GM04503 (cell line): Measurements from ENCODE around the gene NCDN.

Source experiments
- DNase-seq: peaks from one replicate; pipeline ENCODE4 v3.0.0-alpha.2; 2012; ENCODE audit warnings: low read depth

The NCDN gene, protein sequence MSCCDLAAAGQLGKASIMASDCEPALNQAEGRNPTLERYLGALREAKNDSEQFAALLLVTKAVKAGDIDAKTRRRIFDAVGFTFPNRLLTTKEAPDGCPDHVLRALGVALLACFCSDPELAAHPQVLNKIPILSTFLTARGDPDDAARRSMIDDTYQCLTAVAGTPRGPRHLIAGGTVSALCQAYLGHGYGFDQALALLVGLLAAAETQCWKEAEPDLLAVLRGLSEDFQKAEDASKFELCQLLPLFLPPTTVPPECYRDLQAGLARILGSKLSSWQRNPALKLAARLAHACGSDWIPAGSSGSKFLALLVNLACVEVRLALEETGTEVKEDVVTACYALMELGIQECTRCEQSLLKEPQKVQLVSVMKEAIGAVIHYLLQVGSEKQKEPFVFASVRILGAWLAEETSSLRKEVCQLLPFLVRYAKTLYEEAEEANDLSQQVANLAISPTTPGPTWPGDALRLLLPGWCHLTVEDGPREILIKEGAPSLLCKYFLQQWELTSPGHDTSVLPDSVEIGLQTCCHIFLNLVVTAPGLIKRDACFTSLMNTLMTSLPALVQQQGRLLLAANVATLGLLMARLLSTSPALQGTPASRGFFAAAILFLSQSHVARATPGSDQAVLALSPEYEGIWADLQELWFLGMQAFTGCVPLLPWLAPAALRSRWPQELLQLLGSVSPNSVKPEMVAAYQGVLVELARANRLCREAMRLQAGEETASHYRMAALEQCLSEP

GRCh38 chr1:35557611-35558373 is at the start of gene NCDN:
Gene NCDN, plus strand, starts transcription at chr1:35557799. Its CDS starts 392 bp downstream, at chr1:35558191.
- DNase-seq: peak; percentile 81

DNA sequence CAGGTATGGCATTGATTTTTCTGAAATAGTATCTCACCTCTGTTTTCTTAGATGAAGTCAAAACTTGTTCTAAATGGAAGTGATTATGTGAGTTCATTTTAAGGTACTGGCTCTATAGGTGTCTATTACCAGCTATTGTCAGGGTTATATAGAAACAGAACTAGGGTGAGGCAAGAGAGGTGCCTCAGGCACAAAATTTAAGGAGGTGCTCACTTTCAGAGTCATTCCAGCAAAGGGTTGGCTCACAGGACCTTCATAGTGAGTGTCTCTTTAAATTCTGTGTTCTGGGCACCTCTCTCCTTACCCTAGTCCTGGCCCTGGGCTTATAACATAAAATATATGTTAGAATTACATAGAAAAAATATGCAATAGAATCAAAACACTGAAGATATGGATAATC is 49.7 kb upstream of the NCDN start:
- DNase-seq: no peak

DNA sequence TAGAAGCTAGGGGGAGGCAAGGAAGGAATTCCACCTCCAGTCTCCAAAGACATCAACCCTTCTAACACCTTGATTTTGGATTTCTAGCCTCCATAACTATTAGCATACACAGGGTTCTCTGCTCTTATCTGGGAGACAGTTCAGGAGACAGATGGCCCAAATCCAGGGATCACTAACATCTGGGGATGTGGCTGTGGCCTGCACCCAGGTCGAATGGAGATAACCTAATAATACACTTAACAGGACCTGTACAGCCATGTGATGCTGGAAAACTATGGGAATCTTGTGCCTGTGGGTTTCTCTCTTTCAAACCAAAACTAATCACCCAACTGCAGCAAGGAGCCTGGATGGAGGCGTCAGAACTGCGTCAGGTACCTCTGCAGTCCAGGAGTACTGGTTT is 48.0 kb upstream of the NCDN start:
- DNase-seq: no peak

DNA sequence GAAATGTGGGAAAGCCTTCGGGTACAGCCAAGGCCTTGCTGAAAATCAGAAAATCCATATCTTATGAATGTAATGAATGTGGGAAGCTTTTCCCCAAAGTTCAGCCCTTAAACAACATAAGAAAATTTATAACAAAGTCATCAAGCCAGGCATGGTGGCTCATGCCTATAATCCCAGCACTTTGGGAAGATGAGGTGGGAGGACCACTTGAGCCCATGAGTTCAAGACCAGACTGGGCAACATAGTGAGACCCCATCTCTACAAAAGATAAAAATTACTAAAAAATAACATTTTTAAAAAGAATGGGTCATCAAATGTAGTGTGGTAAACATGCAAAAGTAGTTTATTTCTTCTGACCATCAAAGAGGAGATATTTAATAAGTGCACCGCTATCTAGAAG is 46.3 kb upstream of the NCDN start:
- no peak for DNase-seq

GRCh38 chr1:35518183-35518582 is 39.4 kb upstream of the NCDN start:
- no peak for DNase-seq

DNA sequence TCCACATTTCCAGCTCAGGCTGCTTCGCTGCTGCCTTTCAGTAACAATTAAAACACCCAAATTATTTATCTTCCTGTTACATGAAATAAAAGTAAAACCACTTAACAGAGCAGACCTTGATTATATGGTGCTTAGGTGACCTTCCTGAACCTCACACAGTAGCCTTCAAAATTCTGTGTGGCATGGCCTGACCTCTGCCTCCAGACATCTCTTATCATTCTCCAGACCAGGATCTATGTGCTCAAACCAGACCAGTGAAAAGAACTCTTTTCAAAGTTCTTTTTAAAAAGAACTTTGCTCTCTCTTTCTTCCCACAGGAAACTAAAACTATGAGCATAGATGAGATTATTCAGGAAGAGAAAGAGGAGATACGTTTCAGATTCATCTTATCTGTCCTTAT is 38.2 kb upstream of the NCDN start:
- DNase-seq: no peak

DNA sequence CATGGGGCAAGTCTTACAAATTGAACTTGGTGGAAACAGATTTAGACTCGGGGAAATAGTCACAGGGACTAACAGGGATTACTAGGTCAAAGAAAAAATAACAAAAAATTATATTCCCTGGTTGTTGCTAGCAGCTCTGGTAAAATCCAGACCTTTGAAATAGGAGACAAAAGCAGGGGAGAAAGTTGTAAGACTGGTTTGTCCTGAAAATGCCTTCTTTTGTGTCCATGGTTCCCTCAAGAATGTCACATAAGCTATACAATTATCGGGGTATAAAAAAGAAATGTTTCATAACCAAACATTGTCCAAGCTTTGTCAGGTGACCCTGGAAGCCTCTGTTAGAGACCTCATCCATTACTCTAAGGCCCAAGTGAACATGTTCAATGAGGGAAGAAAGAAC is 33.5 kb upstream of the NCDN start:
- no peak for DNase-seq

DNA sequence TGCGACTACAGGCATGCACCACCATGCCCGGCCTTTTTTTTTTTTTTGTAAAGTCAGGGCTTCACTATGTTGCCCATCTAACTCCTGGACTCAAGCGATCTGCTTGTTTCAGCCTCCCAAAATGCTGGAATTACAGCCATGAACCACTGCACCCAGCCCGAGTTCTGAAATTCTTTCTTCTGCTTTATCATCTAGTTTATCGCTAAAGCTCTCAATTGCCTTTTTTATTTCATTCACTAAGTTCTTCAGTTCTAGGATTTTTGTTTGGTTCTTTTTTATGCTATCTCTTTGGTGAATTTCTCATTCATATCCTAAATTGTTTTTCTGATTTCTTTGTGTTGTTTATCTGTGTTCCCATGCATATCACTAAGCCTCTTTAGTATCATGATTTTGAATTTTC is 27.4 kb upstream of the NCDN start:
- DNase-seq: no peak

DNA sequence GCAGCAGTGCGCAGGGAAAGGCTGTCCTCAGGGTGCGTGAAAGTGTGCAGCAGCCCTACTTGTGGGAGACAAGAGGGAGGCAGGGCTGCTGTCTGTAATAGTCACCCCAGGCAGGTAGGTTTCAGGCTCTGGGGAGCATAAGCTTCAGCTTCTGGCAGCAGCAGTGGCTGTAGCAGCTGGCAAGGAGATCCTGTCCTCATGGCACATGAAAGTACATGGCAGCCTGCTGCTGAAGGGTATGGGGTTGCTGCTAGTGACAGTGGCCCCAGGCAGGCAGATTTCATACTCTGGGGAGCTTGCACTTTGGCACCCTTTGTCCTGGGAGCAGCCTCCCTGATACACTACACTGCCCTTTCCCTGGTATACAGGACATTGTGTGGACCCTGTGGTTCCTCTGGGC is 26.7 kb upstream of the NCDN start:
- DNase-seq: no peak

DNA sequence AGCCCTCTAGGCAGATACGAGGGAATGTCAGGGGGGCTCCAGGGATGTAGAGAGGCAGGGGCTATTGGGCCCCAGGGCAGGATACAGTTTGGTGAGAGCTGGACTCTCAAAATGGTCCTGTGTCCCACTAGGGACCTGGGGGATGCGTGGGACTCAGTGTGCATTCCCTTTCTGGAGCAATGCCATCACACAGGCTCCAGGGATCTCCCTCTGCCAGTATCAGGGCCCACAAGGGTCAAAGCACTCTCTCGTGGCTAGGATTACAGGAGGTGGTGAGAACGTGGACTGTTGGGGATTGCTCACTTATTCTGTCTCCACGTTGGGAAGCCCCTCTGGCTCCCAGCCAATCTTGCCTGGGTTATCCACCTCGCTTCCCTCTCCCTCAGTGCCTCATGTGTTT is 26.2 kb upstream of the NCDN start:
- DNase-seq: no peak

DNA sequence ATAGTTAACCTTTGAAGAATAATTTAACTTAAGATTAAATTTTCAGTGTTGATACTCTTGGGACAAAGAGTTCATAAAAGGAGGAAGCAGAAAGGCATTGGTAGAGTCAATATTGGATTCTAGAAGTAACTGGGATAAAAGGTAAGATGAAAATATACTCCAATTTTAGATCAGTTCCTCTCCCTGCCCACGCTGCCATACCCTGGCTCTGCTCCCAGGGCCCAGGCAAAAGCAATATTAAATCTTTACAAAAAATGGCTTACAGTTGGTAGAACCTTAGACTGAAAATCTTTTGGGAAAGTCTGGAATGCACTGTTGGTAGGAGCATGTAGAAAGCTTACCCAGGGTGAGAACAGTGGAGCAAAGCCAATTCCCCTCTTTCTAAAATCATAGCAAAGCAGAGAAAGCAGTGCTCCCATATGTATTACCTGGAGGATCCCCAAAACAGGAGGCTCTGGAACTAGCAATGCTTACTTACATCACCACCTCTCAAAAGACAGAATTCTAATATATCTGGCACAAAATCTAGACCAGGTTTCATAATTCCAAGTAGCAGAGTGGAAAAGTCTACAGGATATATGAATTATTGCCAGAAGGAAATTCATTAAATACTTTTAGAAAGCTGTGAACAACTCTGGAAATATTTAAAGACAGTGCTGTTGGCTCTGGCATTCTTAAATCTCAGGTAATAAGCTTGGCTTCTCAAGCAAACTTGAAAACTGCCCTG is 24.9 kb upstream of the NCDN start:
- DNase-seq: no peak

DNA sequence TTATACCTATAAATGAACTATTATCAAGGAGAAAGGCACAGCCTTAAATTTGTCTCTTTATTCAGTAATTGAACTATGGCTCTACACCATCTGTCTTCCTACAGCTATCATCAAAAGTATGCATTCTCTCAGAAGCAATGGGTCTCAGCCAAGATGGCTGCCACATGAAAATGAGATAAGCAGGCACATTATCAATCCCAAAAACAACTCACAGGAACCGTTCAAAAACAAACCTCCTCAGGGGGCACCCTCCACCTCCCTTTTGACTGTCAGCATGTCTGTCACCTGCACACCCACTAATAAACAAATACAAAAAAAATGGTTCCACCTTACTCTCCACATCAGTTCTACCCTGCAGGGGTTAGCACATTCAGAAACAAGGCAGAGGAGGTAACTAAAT is 24.0 kb upstream of the NCDN start:
- no peak for DNase-seq

GRCh38 chr1:35535243-35535642 is 22.4 kb upstream of the NCDN start:
- no peak for DNase-seq

- no peak for DNase-seq
Measured at GRCh38 chr1:35536556-35537162, 20.9 kb upstream of the NCDN start.

DNA sequence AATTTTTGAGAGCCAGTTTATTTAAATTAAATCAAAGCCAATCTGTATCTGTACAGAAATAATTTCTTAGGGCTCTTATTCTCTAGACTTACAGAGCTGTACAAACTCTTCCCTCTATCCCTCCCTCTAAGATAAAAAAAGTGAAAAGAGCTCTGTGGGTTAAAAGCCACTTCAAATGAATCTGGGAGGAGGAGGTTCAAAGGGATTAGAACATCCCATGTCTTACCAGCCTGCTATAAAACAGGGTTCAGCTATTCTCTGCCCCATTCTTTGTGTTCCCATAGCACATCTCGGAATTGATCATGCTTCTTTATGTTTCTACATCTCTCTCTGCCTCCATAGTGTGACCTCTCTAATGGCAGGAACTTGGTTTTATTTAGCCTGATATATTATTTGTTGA is 19.8 kb upstream of the NCDN start:
- DNase-seq: no peak

GRCh38 chr1:35539073-35539823 is 18.4 kb upstream of the NCDN start:
- DNase-seq: no peak

DNA sequence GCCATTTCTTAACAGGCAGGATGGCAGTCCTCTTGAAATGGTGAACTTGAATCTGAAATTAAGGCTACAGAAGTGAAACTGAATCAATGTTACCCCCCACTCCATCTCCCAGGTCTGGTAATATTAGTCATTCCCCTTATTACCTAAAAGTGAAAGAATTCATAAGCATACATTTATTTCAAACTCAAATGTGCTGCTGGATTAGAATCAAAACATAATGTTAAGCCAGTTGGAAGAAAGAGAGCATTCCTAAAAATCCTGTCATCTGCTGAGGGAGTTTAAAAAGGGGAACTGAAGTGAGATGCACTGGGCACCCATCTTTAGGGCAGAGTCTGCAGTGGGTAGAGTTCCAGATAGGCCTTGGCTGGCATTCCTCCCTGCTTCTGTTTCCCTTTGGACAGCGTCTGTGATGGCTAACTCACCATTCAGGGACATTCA is 17.8 kb upstream of the NCDN start:
- DNase-seq: no peak

GRCh38 chr1:35544976-35545375 is 12.6 kb upstream of the NCDN start:
- DNase-seq: no peak

DNA sequence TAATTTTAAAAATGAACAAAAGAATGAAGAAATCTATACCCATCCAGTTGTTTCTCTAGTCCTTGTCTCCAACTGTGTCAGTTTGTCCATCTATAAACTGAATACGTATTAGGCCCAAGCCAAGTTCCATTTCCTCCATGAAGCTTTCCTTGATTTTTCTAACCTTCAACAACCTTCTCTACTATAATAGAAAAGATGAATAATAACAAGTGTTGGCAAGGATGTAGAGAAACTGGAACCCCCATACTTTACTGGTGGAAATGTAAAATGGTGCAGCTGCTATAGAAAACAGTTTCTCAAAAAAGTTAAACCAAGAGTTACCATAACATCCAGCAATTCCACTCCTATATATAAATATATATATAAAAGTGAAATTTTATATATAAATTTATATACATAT is 11.0 kb upstream of the NCDN start:
- no peak for DNase-seq

GRCh38 chr1:35553851-35554250 is 3.7 kb upstream of the NCDN start:
- no peak for DNase-seq
